Left colon (tissue), 2 donors: ENCODE results near the gene ZNF239. TPM values are rescaled to one million over a fixed set of nuclear protein-coding genes. Genes with fewer than 3 reads are reported as not detected.
"Not testable (repeated sequence)": the region's sequence is repeated elsewhere in the genome, so short reads cannot be mapped to it uniquely, and the experiment has no call there.

Source experiments
- ATAC-seq: fragments of 200-7000 bp; cut with Tn5 transposase; one replicate; pipeline ENCODE4 v1.9.1; 2020; ENCODE audit warnings: mild to moderate bottlenecking, moderate library complexity
- DNase-seq, 2 donors: peaks; one replicate each; pipeline ENCODE4 v3.0.0-alpha.2; 2020
- intact Hi-C, 2 donors: fragments of 100-400 bp; cut with DNase I in 1 of 2; cut with micrococcal nuclease in 1 of 2; formaldehyde crosslinking; loops; one replicate each; pipeline versions ENCODE4 v1.11.2 to v1.14.0; 2022; cut with DNase I, micrococcal nuclease
- total RNA-seq, 2 donors: library from RNA; stranded (reverse); fragmentation: NEBNext Ultra II Directional; extraction: Animal tissue kit (Norgen Biotek cat#: 25700); gene quantifications; one replicate each; pipeline ENCODE4 v1.2.1, GENCODE V29; 2021
- donor health status: DM: no; HTN: no; CAD: no.
- donor health status: DM: yes; HTN: yes; CAD: no.

Gene ZNF239
- total RNA-seq, 2 donors from 2014 or later, result 1.5 to 1.6 TPM

GRCh38 chr10:43585981-43586729, 11.7 kb upstream of the ZNF239 start:
- DNase-seq, result peak in 1 of 2 donors; percentile 30
- peak; percentile 39 for ATAC-seq
- intact Hi-C loops, result no loop called here

GRCh38 chr10:43585046-43585445, 10.6 kb upstream of the ZNF239 start:
- intact Hi-C loops, result no loop called here
- no peak for ATAC-seq
- DNase-seq, result no peak

GRCh38 chr10:43584051-43584450, 9.6 kb upstream of the ZNF239 start:
- intact Hi-C loops, result no loop called here
- no peak for ATAC-seq
- no peak for DNase-seq

- intact Hi-C loops, result no loop called here
- ATAC-seq (no peak), DNase-seq (no peak)
These were observed 2.2 kb upstream of the ZNF239 start for GRCh38 chr10:43576580-43576979.

GRCh38 chr10:43576062-43576461, 1.6 kb upstream of the ZNF239 start:
- intact Hi-C loops, result no loop called here
- no peak for ATAC-seq
- no peak for DNase-seq

GRCh38 chr10:43574906-43575305, 490 bp upstream of the ZNF239 start:
- intact Hi-C loops, result no loop called here
- ATAC-seq (no peak), DNase-seq (no peak)

GRCh38 chr10:43573250-43574000, 991 bp downstream of the ZNF239 start:
- DNase-seq, result no peak
- no peak for ATAC-seq
- intact Hi-C loops, result no loop called here

GRCh38 chr10:43570971-43571370, 3.4 kb downstream of the ZNF239 start:
- no peak for DNase-seq
- intact Hi-C loops, result no loop called here
- no peak for ATAC-seq

- intact Hi-C loops, result no loop called here
- DNase-seq, result no peak
- no peak for ATAC-seq
These were observed 4.7 kb downstream of the ZNF239 start for GRCh38 chr10:43569681-43570080.

- ATAC-seq (no peak), DNase-seq (no peak)
- intact Hi-C loops, result no loop called here
These were observed 17.2 kb downstream of the ZNF239 start for GRCh38 chr10:43557214-43557613.

GRCh38 chr10:43543746-43544145, 30.7 kb downstream of the ZNF239 start:
- intact Hi-C loops, result not testable (repeated sequence)

GRCh38 chr10:43524434-43525247, 49.8 kb downstream of the ZNF239 start:
- intact Hi-C loops, result no loop called here
- no peak for ATAC-seq
- DNase-seq, result no peak

More at GRCh38 chr10:43543746-43544145, 30.7 kb downstream of the ZNF239 start:
- ATAC-seq, DNase-seq: not testable (repeated sequence)

Other genes with a start within 250 kb of the ZNF239 start
- gene FXYD4, start 203.0 kb downstream of the ZNF239 start, total RNA-seq, result not detected
- gene HNRNPF, start 165.4 kb downstream of the ZNF239 start, total RNA-seq, result 100 to 1,000 TPM; 214 to 257 TPM
- 1 to 10 TPM; 5.2 to 5.9 TPM for gene ZNF487, start 137.5 kb downstream of the ZNF239 start, total RNA-seq
- gene ZNF485, start 31.8 kb upstream of the ZNF239 start, total RNA-seq, result 1 to 10 TPM; 3.4 TPM
- gene ZNF32, start 74.3 kb upstream of the ZNF239 start, total RNA-seq, result 10 to 100 TPM; 10.7 to 18.1 TPM